HFFc6 (cell line): ENCODE results near the gene SPSB2. TPM values are rescaled to one million over a fixed set of nuclear protein-coding genes. Genes with fewer than 3 reads are reported as not detected.
"Not testable (repeated sequence)": the region's sequence is repeated elsewhere in the genome, so short reads cannot be mapped to it uniquely, and the experiment has no call there.

ENCODE experiments used
- DNase-seq: peaks from one replicate; pipeline ENCODE4 v3.0.0-alpha.2; 2018
- H3K27ac Mint-ChIP-seq: 2 replicates; pipeline ENCODE4 v1.8.0; 2020; ENCODE audit warnings: mild to moderate bottlenecking, mixed read lengths
- H3K27me3 Mint-ChIP-seq: 2 replicates; pipeline ENCODE4 v1.8.0; 2021; ENCODE audit warnings: mild to moderate bottlenecking, moderate library complexity, mixed read lengths; ENCODE audit not compliant: insufficient read depth
- H3K36me3 Mint-ChIP-seq: 2 replicates; pipeline ENCODE4 v1.8.0; 2021; ENCODE audit warnings: low read depth, mixed read lengths
- H3K4me1 Mint-ChIP-seq: 2 replicates; pipeline ENCODE4 v1.8.0; 2020; ENCODE audit warnings: low read depth, mixed read lengths
- H3K4me3 Mint-ChIP-seq: 2 replicates; pipeline ENCODE4 v1.8.0; 2020; ENCODE audit warnings: mild to moderate bottlenecking, moderate library complexity, mixed read lengths
- H3K9me3 Mint-ChIP-seq: 2 replicates; pipeline ENCODE4 v1.8.0; 2020; ENCODE audit warnings: mild to moderate bottlenecking, mixed read lengths
- CTCF ChIP-seq: fragments of 200-600 bp; sonication (generic); IDR thresholded peaks from 2 replicates; pipeline ENCODE4 v1.5.0; 2021; ENCODE audit warnings: antibody characterized with exemption, mild to moderate bottlenecking
- total RNA-seq, 6 experiments: library from RNA; stranded (reverse); fragmentation: NEBNext Ultra II Directional; extraction: Animal tissue kit (Norgen Biotek cat#: 25700); gene quantifications; 2 replicates in 1 of 6; 3 replicates in 5 of 6; pipeline ENCODE4 v1.2.3, GENCODE V29; 2021

Gene SPSB2
- total RNA-seq, 6 experiments from 2014 or later, result 12.1 to 13.9 (median 13.0) TPM

- Mint-ChIP-seq H3K4me1 (peaks cover 52% of the 10 kb centered on the region), H3K36me3 (peaks cover 35% of the 10 kb centered on the region), H3K27ac (peak overlapping the region; percentile 86), H3K4me3 (peak overlapping the region; percentile 93), H3K27me3 (peaks cover 10% of the 10 kb centered on the region), H3K9me3 (no peaks in the 10 kb centered on the region)
- peak; percentile 58 for DNase-seq
- TF ChIP-seq CTCF, result peak; percentile 96
Measured at GRCh38 chr12:6872073-6873048, 742 bp downstream of the SPSB2 start.

GRCh38 chr12:6871052-6871957 is 1.8 kb downstream of the SPSB2 start:
- Mint-ChIP-seq H3K9me3 (no peaks in the 10 kb centered on the region), H3K4me3 (peak overlapping the region; percentile 93), H3K27me3 (peaks cover 14% of the 10 kb centered on the region), H3K4me1 (peaks cover 58% of the 10 kb centered on the region), H3K27ac (peak overlapping the region; percentile 86), H3K36me3 (peaks cover 39% of the 10 kb centered on the region)
- TF ChIP-seq CTCF, result no peak
- DNase-seq, result peak; percentile 18

DNA sequence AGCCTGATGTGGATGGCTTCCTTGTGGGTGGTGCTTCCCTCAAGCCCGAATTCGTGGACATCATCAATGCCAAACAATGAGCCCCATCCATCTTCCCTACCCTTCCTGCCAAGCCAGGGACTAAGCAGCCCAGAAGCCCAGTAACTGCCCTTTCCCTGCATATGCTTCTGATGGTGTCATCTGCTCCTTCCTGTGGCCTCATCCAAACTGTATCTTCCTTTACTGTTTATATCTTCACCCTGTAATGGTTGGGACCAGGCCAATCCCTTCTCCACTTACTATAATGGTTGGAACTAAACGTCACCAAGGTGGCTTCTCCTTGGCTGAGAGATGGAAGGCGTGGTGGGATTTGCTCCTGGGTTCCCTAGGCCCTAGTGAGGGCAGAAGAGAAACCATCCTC is 2.8 kb downstream of the SPSB2 start:
- peak overlapping the region; percentile 85 for H3K27ac Mint-ChIP-seq
- not testable (repeated sequence) for DNase-seq, H3K9me3 Mint-ChIP-seq
- peaks cover 45% of the 10 kb centered on the region for H3K36me3 Mint-ChIP-seq
- H3K27me3 Mint-ChIP-seq, result peaks cover 14% of the 10 kb centered on the region
- H3K4me1 Mint-ChIP-seq, result peaks cover 58% of the 10 kb centered on the region
- H3K4me3 Mint-ChIP-seq, result peak overlapping the region; percentile 97

GRCh38 chr12:6869049-6870021 is 3.8 kb downstream of the SPSB2 start:
- peak overlapping the region; percentile 97 for H3K4me3 Mint-ChIP-seq

More at GRCh38 chr12:6869049-6870021, 3.8 kb downstream of the SPSB2 start:
- Mint-ChIP-seq H3K27ac (peak overlapping the region; percentile 85), H3K4me1 (peaks cover 53% of the 10 kb centered on the region), H3K27me3 (peaks cover 14% of the 10 kb centered on the region), H3K9me3 (no peaks in the 10 kb centered on the region), H3K36me3 (peaks cover 54% of the 10 kb centered on the region)
- peak; percentile 50 for DNase-seq
- peak; percentile 96 for TF ChIP-seq CTCF
